HL-60 (cell line): Measurements from ENCODE around the gene ASPN.

Experiments used
- DNase-seq, 2 experiments: peaks; one replicate each; pipeline ENCODE4 v3.0.0-alpha.2; 2010 to 2020; ENCODE audit warnings: low read depth in 1 of 2, low spot score in 1 of 2
- H3K27ac ChIP-seq: fragments of 250-450 bp; sonication (Bioruptor Pico); replicated peaks from 2 replicates; pipeline ENCODE4 v1.5.1; 2020; ENCODE audit warnings: mild to moderate bottlenecking, moderate library complexity
- H3K27me3 ChIP-seq: fragments of 250-450 bp; sonication (Bioruptor Pico); 2 replicates; pipeline ENCODE4 v1.5.1; 2021; ENCODE audit warnings: mild to moderate bottlenecking, moderate library complexity; ENCODE audit not compliant: insufficient read depth, poor library complexity, severe bottlenecking
- H3K4me3 ChIP-seq: replicated peaks from 2 replicates; pipeline ENCODE4 v1.5.1; 2011; ENCODE audit warnings: mild to moderate bottlenecking, control low read depth, low read length; ENCODE audit not compliant: insufficient read depth
- CTCF ChIP-seq: IDR thresholded peaks from one replicate; pipeline ENCODE4 v1.5.1; 2011; ENCODE audit warnings: low read length, control low read depth, inconsistent platforms; ENCODE audit not compliant: insufficient read depth
- GABPA ChIP-seq: IDR thresholded peaks from 2 replicates; pipeline ENCODE4 v1.6.1; 2012; ENCODE audit warnings: low read depth
- POLR2AphosphoS5 ChIP-seq: IDR thresholded peaks from 2 replicates; pipeline ENCODE4 v1.6.1; 2012; ENCODE audit warnings: low read depth
- REST ChIP-seq: IDR thresholded peaks from 2 replicates; pipeline ENCODE4 v1.6.1; 2012; ENCODE audit warnings: low read depth; ENCODE audit not compliant: insufficient replicate concordance
- SPI1 ChIP-seq: IDR thresholded peaks from 2 replicates; pipeline ENCODE4 v1.6.1; 2012; ENCODE audit warnings: low read depth, mild to moderate bottlenecking, borderline replicate concordance

Gene ASPN

GRCh38 chr9:92525306-92525705 lies 43.0 kb upstream of the ASPN start:
- no peak overlapping the region for H3K4me3 ChIP-seq
- no peak for TF ChIP-seq REST
- TF ChIP-seq CTCF: no peak
- TF ChIP-seq GABPA: no peak
- TF ChIP-seq POLR2AphosphoS5: no peak
- no peak for TF ChIP-seq SPI1
- no peak for DNase-seq
- H3K27ac ChIP-seq: no peak overlapping the region
- no peaks in the 10 kb centered on the region for H3K27me3 ChIP-seq

- no peak for DNase-seq
- TF ChIP-seq SPI1: no peak
- no peak for TF ChIP-seq REST
- TF ChIP-seq GABPA: no peak
- no peak for TF ChIP-seq POLR2AphosphoS5
- TF ChIP-seq CTCF: no peak
- no peaks in the 10 kb centered on the region for H3K27me3 ChIP-seq
- no peak overlapping the region for H3K27ac ChIP-seq
- H3K4me3 ChIP-seq: no peak overlapping the region
Measured at GRCh38 chr9:92524881-92525280, 42.6 kb upstream of the ASPN start.

- no peak for DNase-seq
- Histone ChIP-seq H3K27me3 (no peaks in the 10 kb centered on the region), H3K4me3 (no peak overlapping the region), H3K27ac (no peak overlapping the region)
- TF ChIP-seq GABPA (no peak), SPI1 (no peak), REST (no peak), CTCF (no peak), POLR2AphosphoS5 (no peak)
Measured at GRCh38 chr9:92522983-92523970, 41.0 kb upstream of the ASPN start.
